EH (cell line): ENCODE measurements around the gene AGAP9.
"Not testable (repeated sequence)": the region's sequence is repeated elsewhere in the genome, so short reads cannot be mapped to it uniquely, and the experiment has no call there.

Experiments used
- DNase-seq: peaks from one replicate; pipeline ENCODE4 v3.0.0-alpha.2; 2015; ENCODE audit warnings: low read depth

AGAP9 gene

DNA sequence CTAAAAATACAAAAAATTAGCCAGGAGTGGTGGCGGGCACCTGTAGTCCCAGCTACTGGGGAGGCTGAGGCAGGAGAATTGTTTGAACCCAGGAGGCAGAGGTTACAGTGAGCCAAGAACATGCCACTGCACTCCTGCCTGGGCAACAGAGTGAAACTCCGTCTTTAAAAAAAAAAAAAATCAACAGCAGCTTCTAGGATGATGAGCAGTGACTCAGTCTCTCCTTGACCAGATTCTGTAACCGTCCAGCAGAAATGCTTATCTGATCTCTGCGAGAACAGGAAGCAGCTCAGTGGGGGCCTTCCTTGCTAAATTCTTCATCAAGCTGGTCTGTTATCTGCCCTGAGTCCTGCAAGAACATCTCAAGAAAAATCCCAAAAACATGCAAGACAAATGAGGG is 37.5 kb downstream of the AGAP9 start:
- peak; percentile 82 for DNase-seq

GRCh38 chr10:47484786-47485185 is 38.7 kb downstream of the AGAP9 start:
- DNase-seq: not testable (repeated sequence)

DNA sequence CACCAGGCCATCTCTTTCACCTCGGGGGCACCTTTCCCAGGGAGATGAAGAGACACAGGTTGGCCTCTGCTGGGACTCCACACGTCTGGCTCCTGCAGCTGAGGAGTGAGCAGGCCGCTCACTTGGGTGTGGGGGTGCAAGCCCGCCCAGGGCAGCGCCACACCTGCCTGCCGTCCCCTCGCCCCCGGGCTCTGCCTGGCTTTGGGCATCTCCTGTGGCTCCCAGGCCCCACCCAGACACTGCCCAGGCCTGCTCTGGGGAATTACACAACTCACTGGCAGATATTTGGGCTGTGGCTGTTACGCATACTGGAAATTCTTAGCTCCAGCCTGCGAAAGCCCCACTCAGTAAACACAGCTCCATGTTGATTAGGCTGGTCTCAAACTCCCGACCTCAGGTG is 39.5 kb downstream of the AGAP9 start, which contains the start of gene ANXA8:
ANXA8 (minus strand) TSS at position 193 of the 400 bp plus-strand sequence; CDS start at position 11, 182 bp downstream.
- DNase-seq: not testable (repeated sequence)

- DNase-seq: not testable (repeated sequence)
Measured at GRCh38 chr10:47482367-47482766, 41.1 kb downstream of the AGAP9 start.

DNA sequence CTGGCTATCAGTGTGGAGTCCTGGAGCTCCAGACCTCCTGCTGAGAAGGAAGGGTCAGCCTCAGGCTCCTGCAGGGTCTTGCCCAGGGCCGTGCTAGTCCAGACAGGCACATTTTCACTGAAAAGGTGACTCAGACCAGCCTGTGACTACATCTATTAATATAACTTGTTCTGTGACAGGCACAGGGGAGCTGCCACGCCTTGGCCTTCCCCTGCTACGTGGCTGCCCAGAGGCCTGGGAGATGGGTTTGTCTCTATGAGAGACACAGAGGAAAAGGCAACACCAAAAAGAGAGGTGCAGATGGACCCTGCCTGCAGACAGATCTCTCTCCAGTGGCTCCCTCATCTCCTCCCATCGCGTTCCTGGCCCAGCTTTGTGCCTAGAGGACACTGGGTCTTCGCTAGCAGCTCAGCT is 41.7 kb downstream of the AGAP9 start:
- DNase-seq: peak; percentile 13

DNA sequence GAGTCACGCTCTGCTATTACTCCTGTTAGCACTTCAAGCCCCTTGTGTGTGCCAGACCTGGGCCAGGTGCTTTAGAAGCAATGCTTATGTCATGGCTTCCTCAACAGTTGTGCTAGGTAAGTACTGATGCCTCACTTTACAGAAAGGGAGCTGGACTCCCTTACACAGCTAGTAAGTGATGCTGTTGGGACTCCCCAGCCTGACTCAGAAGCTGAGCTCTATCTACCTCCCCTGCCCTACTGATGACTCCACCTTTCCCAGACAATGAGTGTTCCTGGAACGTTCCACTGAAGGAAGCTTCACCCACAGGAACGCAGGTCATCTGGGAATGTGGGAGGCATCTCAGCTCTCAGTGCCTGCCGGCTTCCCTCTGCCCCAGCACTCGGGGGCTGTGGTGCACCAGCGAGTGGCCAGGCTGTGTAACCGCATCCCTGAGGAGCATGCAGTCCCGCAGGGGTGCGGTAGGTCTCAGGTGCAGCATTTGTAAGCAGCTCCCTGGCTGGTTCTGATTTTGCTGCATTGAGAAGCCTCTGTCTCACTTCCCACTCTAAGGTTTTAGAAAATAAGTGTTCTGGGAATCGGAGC is 42.2 kb downstream of the AGAP9 start:
- peak; percentile 65 for DNase-seq

DNA sequence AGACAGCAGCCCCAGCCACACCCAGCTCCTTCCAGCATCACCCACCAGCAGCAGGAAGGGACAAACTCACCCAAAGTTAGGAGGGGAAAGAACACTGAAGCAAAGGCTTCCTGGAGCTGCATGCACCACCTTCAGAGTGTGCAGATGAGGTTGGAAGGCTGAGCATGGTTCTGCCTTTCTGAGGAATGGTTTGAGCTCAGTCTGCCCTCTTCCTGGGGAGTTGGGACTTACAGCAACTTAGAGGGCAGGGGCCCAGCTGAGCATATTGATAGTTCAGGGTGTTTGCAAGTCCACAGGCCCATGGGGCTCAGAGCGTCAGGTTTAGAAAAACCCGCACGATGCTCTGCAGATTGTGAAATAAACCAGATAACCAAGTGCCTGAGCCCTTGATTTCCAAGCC is 43.3 kb downstream of the AGAP9 start:
- DNase-seq: not testable (repeated sequence)

DNA sequence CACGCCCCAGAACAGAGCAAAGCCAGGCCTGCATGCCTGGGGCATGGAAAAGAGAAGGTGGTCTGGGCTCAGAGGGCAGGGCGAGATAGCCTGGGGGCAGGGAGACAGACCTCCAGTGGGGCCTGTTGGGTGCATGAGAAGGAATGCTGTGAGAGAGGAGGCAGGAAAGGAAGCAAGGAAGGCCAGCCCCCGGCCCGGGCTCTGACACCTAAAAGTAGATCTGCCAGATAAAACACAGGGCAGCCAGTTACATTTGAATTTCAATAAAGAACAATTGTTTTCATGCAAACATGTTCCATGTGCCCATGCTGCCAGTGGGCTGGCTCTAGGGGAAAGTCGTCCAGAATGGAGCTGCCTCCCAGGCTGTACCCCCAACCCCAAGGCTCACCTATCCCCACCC is 45.3 kb downstream of the AGAP9 start:
- DNase-seq: not testable (repeated sequence)

GRCh38 chr10:47477078-47477477 is 46.4 kb downstream of the AGAP9 start:
- not testable (repeated sequence) for DNase-seq

- DNase-seq: not testable (repeated sequence)
Measured at GRCh38 chr10:47475101-47475500, 48.3 kb downstream of the AGAP9 start.

GRCh38 chr10:47473516-47473915 is 49.9 kb downstream of the AGAP9 start:
- not testable (repeated sequence) for DNase-seq

GRCh38 chr10:47472647-47473046 is 50.8 kb downstream of the AGAP9 start:
- not testable (repeated sequence) for DNase-seq

DNA sequence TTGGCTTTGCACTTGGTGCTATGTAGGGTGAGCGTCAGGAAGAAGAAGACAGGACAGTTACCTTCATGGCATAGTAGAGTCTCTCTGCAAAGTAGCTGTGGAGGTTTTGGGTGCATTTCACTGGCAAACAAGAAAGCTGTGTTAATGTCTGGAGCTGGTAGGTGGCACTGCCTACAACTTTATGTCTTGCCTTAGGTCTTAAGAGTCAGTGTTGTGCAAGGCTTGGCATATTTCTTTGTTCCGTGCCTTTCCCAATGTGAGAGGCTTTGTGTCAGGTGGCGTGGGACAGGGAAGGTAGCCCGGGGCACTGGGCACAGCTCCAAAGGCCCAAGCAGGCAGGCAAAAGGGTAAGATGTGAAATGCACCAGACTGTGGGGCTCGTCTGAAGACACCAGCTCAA is 51.4 kb downstream of the AGAP9 start:
- DNase-seq: not testable (repeated sequence)

DNA sequence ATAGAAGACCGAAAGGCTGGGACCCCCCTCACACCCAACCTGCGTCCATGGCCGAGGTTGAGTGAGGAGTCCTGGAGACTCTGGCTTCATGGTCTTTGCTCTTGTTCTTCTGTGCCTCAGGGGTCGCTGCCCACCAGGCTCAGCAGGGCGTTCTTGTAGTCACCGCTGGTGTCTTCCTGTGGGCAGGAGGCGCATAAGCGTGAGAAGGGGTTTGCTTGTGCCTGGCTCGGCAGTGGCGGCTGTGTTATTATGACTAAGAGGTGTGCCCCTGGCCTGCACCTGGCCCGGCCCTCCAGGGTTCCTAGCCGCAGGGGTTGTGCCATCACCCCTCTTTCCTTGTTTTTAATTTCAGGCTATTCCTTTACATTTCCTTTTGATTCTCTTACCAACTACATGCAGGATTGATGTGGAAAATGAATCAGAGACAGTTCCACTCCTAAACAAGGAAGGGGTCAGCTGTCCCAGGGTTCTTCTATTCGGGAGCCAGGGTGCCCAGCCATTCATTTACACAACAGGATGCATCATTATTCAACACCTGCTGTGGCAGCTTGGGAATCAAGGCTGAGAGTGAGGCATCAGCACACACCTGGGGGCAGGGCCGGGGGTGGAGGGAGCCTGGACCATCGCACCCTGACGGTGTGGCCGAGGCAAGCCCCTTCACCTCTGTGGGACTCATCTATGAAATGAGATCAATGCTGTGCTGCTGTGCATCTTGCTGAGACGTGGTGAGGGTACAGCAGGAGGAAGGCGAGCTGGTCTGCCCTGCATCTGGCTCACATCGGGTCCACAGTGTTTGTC is 54.5 kb downstream of the AGAP9 start:
- DNase-seq: not testable (repeated sequence)

DNA sequence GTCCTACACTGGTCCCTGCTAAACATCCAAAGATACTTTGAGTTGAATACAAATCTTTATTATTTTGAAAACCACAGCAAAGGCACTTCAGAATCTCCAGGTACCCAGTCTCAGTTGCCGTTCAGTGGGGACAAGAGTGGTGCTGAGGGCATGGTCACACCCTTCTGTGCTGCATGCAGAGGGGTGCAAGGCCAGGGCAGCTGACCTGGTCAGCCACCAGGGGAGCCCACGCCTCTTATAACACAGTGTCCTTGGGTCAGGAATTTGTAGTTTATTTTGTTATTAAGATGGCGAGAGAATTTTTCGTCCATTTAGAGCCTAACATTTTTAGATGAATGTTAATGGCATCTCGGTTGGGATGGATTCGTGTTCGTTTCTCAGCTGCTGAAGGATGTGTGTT is 55.5 kb downstream of the AGAP9 start:
- not testable (repeated sequence) for DNase-seq

GRCh38 chr10:47467458-47467857 is 56.0 kb downstream of the AGAP9 start:
- DNase-seq: not testable (repeated sequence)

DNA sequence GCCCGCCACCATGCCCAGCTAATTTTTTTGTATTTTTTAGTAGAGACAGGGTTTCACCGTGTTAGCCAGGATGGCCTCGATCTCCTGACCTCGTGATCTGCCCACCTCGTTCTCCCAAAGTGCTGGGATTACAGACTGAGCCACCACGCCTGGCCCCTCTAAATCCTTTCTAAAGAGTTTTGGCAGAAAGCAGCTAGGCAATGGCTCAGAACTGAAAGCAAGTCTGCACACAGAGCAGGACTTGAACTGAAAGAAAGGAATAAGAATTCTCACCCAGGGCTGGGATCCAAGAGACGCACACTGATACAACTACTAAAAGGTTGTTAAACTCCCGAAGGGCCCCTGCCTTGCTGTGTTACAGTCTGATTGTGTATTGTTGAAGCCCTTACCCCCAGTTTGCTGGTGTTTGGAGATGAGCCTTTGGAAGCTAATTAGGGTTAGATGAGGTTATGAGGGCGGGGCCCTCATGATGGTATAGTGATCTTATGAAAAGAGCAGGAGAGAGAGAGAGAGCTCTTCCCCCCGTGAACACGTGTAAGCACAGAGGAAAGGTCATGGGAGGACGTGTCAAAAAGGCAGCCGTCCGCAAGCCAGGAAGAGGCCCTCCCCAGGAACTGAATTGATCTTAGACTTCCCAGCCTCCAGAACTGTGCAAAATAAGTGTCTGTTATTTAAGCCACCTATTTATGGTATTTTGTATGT is 58.1 kb downstream of the AGAP9 start:
- DNase-seq: not testable (repeated sequence)

DNA sequence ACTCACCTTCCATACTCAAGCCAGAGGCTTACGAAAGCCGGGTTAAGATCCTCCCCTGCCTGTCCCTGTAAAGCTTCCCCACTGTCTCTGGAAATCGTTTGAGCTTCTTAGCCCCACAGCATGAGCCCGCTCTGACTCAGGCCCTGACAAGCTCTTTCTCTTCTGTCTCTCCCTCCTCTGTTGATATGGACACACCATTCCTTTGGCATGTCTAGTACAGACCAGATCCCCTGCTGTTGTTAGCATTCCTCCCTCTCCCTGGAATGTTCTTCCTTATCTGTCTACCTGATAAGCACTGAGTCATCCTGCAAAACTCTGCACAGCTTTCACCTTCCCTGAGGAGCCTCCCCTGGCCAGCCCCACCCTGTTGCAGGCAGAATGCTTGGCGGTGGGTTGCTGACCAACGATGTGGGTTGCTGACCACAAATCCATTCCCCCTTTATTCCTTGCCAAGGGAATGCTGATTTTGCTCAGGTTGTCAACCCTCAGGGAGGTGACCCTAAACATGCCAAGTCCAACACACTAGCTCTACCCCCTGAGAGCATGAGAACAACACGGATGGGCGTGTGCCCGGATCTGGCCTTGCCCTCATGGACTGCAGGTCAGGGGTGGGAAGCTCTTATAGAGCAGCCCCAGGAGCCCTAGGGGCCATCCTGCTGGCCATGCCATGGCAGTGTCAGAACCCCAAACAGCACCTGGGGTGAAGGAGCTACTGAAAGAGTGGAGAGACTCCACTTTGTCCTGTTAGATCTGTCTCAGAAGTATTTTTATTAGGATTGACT is 60.7 kb downstream of the AGAP9 start:
- DNase-seq: not testable (repeated sequence)

DNA sequence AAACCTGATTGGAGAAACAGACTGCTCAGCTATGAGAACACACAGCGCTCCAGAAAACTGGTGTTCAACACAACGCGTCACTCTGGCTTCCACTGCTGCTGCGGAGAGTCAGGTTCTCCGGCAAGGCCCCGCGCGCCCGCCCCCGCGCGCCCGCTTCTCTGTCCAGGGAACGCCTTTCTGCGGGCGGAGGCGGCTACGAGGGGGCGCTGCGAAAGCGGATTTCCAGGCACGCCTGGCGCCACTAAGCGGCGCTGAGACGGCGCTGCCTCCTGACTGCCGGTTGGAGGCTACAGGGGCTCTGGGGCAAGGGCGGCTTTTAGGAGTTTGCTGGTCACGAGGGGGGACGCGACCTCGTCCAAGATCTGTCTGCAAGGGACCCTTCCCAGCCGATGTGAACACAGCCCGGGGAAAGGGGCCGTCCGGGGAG is 62.2 kb downstream of the AGAP9 start:
- DNase-seq: peak; percentile 68

- peak; percentile 88 for DNase-seq
Measured at GRCh38 chr10:47458466-47459154, 64.8 kb downstream of the AGAP9 start.

GRCh38 chr10:47457826-47458225 is 65.6 kb downstream of the AGAP9 start:
- DNase-seq: no peak
